ENCODE data around the gene TBC1D12.

The TBC1D12 gene

GRCh38 chr10:94546049-94546900, 143.9 kb downstream of the TBC1D12 start:
- peak; percentile 46 for DNase-seq (ENCODE audit: low read depth)

- peak; percentile 42 for DNase-seq (ENCODE audit: low read depth)
These were observed 144.5 kb downstream of the TBC1D12 start for GRCh38 chr10:94546901-94547185.

GRCh38 chr10:94549221-94549620, 146.9 kb downstream of the TBC1D12 start:
- DNase-seq (ENCODE audit: low read depth): no peak

GRCh38 chr10:94567714-94568307, 165.5 kb downstream of the TBC1D12 start:
- peak; percentile 49 for DNase-seq (ENCODE audit: low read depth)

GRCh38 chr10:94571081-94571480, 168.7 kb downstream of the TBC1D12 start:
- peak; percentile 21 for DNase-seq (ENCODE audit: low read depth)

GRCh38 chr10:94571528-94571927, 169.2 kb downstream of the TBC1D12 start:
- peak; percentile 45 for DNase-seq (ENCODE audit: low read depth)

- no peak for DNase-seq (ENCODE audit: low read depth)
These were observed 176.4 kb downstream of the TBC1D12 start for GRCh38 chr10:94578790-94579189.

- DNase-seq (ENCODE audit: low read depth): no peak
These were observed 180.8 kb downstream of the TBC1D12 start for GRCh38 chr10:94583124-94583523.
